ENCODE data around the gene CDCA3. TPM values are rescaled to one million over a fixed set of nuclear protein-coding genes. Genes with fewer than 3 reads are reported as not detected.

Gene CDCA3
- total and polyA plus RNA-seq, 2 of the 13 experiments (the other 11 are each of a cell fraction or from before 2014, with no cell fraction given), result 32.7 to 56.5 TPM

DNA sequence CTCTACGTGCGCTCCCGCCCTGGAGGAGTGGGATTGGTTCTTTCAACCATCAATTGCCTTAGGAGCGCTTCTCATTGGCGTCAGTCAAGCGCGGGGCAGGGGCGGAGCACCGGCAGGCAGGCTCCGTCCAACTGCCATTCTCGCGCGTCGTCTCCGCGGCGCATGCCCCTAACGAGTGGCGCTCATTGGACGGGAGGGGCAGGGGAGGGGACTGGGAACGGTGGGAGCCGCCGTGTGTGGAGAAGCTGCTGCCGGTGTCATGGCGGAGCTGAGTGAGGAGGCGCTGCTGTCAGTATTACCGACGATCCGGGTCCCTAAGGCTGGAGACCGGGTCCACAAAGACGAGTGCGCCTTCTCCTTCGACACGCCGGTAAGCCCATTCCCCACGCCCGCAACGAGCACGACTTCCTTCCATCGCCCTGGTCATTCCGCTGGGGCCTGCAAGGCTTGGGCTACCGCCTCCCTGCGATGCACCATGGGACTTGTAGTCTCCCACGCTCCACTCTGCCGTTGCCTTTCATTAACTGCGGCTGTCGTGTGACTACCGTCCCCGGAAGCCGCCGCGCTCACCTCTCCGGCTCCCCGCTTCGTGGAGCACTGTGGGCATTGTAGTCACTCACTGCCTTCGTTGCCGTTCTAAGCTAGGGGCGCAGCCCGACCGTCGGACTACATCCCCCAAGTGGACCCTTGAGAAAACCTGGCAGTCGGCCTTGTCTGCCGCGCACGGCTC is 1.0 kb upstream of the CDCA3 start, which contains the start of gene USP5 (continued):
- peak; percentile 81 for TF ChIP-seq SRSF1 (optimal IDR thresholded peaks at IDR 0.05; ENCODE audit: low read depth, low read length)
- TF ChIP-seq SRF (IDR thresholded peaks at IDR 0.05; ENCODE audit: low read depth, low read length), result no peak
- no peak for TF ChIP-seq ZNF616 (CRISPR knock-in tag; IDR thresholded peaks at IDR 0.05; ENCODE audit: low read depth)
- peak; percentile 26; the same call in 1 of the 2 replicates for TF ChIP-seq ZC3H4 (CRISPR knock-in tag; IDR thresholded peaks at IDR 0.05; ENCODE audit: borderline replicate concordance)
- TF ChIP-seq, protein P1, sequence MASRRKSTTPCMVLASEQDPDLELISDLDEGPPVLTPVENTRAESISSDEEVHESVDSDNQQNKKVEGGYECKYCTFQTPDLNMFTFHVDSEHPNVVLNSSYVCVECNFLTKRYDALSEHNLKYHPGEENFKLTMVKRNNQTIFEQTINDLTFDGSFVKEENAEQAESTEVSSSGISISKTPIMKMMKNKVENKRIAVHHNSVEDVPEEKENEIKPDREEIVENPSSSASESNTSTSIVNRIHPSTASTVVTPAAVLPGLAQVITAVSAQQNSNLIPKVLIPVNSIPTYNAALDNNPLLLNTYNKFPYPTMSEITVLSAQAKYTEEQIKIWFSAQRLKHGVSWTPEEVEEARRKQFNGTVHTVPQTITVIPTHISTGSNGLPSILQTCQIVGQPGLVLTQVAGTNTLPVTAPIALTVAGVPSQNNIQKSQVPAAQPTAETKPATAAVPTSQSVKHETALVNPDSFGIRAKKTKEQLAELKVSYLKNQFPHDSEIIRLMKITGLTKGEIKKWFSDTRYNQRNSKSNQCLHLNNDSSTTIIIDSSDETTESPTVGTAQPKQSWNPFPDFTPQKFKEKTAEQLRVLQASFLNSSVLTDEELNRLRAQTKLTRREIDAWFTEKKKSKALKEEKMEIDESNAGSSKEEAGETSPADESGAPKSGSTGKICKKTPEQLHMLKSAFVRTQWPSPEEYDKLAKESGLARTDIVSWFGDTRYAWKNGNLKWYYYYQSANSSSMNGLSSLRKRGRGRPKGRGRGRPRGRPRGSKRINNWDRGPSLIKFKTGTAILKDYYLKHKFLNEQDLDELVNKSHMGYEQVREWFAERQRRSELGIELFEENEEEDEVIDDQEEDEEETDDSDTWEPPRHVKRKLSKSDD (CRISPR knock-in tag; IDR thresholded peaks at IDR 0.05; ENCODE audit: low read depth), result 0 out of 2 replicates have a peak, but pooled peaks have one; percentile 61
- peak; percentile 33; the same call in 1 of the 2 replicates for TF ChIP-seq POGZ (CRISPR knock-in tag; IDR thresholded peaks at IDR 0.05)
- TF ChIP-seq, protein P2, sequence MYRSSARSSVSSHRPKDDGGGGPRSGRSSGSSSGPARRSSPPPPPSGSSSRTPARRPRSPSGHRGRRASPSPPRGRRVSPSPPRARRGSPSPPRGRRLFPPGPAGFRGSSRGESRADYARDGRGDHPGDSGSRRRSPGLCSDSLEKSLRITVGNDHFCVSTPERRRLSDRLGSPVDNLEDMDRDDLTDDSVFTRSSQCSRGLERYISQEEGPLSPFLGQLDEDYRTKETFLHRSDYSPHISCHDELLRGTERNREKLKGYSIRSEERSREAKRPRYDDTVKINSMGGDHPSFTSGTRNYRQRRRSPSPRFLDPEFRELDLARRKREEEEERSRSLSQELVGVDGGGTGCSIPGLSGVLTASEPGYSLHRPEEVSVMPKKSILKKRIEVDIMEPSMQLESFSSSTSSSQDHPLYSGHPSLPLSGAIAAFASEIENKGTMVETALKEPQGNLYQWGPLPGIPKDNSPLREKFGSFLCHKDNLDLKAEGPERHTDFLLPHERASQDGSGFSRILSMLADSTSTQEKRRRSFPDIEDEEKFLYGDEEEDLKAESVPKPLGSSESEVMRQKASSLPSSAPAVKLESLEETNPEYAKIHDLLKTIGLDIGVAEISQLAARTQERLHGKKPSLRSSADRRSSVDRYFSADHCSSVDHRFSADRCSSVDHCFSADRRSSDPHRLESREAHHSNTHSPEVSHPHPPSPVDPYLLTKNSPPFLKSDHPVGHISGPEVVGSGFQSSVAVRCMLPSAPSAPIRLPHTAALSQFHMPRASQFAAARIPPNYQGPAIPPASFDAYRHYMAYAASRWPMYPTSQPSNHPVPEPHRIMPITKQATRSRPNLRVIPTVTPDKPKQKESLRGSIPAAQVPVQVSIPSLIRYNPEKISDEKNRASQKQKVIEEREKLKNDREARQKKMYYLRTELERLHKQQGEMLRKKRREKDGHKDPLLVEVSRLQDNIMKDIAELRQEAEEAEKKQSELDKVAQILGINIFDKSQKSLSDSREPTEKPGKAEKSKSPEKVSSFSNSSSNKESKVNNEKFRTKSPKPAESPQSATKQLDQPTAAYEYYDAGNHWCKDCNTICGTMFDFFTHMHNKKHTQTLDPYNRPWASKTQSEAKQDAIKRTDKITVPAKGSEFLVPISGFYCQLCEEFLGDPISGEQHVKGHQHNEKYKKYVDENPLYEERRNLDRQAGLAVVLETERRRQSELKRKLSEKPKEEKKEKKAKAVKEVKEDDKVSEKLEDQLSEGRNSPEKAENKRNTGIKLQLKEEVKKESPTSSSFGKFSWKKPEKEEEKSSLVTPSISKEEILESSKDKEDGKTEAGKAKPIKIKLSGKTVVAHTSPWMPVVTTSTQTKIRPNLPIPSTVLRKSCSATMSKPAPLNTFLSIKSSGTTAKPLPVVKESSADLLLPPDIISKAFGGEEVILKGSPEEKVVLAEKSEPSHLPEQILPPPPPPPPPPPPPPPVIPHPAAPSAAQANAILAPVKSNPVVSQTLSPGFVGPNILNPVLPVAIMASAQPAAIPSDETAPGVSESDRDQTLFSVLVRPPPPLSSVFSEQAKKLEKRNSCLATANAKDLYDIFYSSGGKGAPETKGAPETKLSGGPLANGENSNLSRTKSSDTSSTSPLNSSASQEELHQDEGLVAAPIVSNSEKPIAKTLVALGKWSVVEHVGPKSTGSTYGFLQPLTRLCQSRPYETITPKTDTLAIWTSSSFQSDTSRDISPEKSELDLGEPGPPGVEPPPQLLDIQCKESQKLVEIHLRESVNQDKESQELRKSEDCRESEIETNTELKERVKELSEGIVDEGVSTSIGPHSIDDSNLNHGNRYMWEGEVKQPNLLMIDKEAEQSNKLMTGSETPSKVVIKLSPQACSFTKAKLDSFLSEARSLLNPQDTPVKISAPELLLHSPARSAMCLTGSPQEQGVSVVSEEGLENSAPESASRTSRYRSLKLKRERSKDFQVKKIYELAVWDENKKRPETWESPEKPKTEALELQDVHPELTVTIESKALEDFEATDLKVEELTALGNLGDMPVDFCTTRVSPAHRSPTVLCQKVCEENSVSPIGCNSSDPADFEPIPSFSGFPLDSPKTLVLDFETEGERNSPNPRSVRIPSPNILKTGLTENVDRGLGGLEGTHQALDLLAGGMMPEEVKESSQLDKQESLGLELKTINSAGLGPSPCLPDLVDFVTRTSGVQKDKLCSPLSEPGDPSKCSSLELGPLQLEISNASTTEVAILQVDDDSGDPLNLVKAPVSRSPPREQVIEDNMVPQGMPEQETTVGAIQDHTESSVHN (CRISPR knock-in tag; IDR thresholded peaks at IDR 0.05), result no peak
- no peak for TF ChIP-seq GATAD2A (CRISPR knock-in tag; IDR thresholded peaks at IDR 0.05)
- 0 out of 2 replicates have a peak, but pooled peaks have one; percentile 23 for TF ChIP-seq ZNF331 (CRISPR knock-in tag; IDR thresholded peaks at IDR 0.05)
- TF ChIP-seq, protein P3, sequence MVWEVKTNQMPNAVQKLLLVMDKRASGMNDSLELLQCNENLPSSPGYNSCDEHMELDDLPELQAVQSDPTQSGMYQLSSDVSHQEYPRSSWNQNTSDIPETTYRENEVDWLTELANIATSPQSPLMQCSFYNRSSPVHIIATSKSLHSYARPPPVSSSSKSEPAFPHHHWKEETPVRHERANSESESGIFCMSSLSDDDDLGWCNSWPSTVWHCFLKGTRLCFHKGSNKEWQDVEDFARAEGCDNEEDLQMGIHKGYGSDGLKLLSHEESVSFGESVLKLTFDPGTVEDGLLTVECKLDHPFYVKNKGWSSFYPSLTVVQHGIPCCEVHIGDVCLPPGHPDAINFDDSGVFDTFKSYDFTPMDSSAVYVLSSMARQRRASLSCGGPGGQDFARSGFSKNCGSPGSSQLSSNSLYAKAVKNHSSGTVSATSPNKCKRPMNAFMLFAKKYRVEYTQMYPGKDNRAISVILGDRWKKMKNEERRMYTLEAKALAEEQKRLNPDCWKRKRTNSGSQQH (CRISPR knock-in tag; IDR thresholded peaks at IDR 0.05; ENCODE audit: low read depth), result 0 out of 2 replicates have a peak, but pooled peaks have one; percentile 39
- 0 out of 2 replicates have a peak, but pooled peaks have one; percentile 16 for TF ChIP-seq KMT2A (CRISPR knock-in tag; IDR thresholded peaks at IDR 0.05)
- TF ChIP-seq NPAS2 (CRISPR knock-in tag; IDR thresholded peaks at IDR 0.05; ENCODE audit: borderline replicate concordance), result no peak
- TF ChIP-seq ZMAT3 (CRISPR knock-in tag; conservative IDR thresholded peaks at IDR 0.05), result peak; percentile 90
- no peak for TF ChIP-seq EP300 (IDR thresholded peaks at IDR 0.05; ENCODE audit: low read depth in 2 of 2, low read length in 2 of 2)
- no peak; the same call in 1 of the 2 replicates for TF ChIP-seq EP300 (CRISPR knock-in tag; IDR thresholded peaks at IDR 0.05; ENCODE audit: borderline replicate concordance)
- no peak for TF ChIP-seq CHD4 (IDR thresholded peaks at IDR 0.05; ENCODE audit: borderline replicate concordance, low read length)
- TF ChIP-seq IKZF1 (IDR thresholded peaks at IDR 0.05), result no peak
- TF ChIP-seq ISX (CRISPR knock-in tag; conservative IDR thresholded peaks at IDR 0.05), result no peak

Measured in HepG2 (cell line).